HG03460 (cell line): Measurements from ENCODE around the gene LRCOL1.

Experiments
- ATAC-seq: cut with Tn5 transposase; IDR thresholded peaks from one replicate; pipeline ENCODE4 v1.9.1; 2021; ENCODE audit not compliant: unreplicated experiment

LRCOL1 gene

DNA sequence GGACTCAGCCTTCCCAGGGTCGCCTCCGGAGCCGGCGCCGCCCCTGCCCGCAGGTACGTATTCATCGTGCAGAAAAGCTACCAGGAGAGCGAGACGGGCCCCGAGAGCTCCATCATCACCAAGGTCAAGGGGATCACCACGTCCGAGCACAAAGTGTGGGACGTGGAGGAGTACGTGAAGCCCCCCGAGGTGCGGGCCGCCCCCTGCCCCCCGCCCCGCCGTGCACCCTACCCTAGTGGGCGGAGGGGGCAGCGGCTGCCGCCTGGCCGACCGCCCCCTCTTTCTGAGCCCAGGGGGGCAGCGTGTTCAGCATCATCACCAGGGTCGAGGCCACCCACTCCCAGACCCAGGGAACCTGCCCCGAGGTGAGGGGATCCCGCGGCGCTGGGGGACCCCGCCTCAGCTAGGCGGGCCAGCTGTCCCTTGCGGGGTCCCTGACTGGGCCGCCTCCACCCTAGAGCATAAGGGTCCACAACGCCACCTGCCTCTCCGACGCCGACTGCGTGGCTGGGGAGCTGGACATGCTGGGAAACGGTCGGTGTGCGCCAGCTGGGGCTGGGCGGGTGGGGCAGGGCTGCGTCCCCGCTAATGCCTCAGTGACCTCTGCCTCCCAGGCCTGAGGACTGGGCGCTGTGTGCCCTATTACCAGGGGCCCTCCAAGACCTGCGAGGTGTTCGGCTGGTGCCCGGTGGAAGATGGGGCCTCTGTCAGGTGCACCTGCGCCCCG, 9.2 kb upstream of the LRCOL1 start:
- ATAC-seq, result no peak

DNA sequence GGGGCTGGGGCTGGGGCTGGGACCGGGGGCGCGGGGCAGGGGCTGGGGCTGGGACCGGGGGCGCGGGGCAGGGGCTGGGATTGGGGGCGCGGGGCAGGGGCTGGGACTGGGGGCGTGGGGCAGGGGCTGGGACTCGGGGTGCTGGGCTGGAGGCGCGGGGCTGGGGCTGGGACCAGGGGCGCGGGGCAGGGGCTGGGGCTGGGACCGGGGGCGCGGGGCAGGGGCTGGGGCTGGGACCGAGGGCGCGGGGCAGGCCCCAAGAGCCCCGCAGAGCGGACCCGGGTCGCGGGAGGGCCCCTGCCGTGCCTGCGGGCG, 8.6 kb upstream of the LRCOL1 start:
- no peak for ATAC-seq

DNA sequence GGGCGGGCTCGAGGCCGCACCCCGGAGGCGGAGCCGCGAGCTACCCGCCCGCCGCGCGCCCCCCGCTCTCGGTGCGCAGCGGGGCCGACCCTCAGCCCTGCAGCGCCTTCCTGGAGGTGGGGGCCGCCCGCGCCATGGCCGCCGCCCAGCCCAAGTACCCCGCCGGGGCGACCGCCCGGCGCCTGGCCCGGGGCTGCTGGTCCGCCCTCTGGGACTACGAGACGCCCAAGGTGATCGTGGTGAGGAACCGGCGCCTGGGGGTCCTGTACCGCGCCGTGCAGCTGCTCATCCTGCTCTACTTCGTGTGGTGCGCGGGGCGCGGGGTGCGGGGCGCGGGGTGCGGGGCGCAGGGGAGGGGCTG, 8.3 kb upstream of the LRCOL1 start, which contains the start of gene P2RX2:
TSS of gene P2RX2 (plus strand) at position 94 of the 361 bp plus-strand sequence. CDS start at position 135, 41 bp downstream.
- ATAC-seq, result no peak

DNA sequence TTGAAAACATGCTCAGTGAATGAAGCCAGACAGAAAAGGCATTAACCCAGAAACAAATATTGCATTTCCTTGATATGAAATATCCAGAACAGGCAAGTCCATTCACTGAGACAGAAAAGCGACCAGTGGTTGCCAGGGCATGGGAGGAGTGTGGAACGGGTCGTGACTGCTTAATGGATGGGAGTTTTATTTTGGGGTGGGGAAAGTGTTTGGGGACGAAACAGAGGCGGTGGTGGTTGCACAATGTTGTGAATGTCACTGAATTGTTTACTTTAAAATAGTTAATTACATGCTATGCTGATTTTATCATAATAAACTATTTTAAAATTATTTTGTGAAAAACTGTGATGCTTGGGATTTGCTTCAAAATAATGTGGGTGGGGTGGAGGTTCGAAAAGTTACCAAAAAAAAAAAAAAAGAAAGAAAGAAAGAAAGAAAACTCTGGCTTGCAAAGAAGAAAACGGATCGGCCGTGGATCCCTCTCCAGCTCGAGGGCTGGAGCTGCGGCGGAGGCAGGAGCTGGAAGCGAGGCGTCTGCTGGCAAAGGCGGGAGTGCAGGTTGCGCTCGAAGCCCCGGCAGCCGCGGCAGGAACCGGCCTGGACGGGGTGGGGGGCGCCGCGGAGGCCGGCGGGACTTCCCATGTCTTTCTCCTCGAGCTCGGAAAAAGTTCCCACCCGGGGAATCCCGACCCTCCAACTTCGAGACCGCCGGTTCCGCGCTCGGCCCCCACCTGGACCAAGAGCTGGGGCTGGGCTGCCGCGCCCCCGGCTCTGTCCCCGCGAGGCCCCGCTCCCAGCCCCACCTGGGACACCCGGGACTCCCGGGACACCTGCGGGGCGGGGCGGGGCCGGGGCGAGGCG, 7.7 kb upstream of the LRCOL1 start:
- no peak for ATAC-seq

DNA sequence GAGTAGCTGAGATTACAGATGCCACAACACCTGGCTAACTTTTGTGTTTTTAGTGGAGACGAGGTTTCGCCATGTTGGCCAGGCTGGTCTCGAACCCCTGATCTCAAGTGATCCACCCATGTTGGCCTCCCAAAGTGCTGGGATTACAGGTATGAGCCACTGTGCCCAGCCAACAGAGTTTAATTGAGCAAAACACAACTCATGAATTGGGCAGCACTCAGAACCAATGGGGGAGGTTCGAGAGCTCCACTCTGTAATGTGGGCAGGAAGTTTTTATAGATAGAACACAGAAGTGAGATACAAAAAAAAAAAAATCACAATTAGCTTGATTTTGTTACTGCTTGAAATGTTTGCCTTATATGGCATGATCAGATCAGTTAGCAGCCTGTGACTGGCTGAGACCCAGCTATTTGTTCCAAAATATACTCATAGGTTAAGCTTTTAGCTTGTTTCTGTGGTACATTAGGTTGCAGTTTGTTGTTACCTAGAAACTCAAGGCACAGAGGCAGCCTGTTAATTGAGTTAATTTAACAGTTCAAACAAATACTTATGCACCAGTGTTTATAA, 6.8 kb upstream of the LRCOL1 start:
- ATAC-seq, result no peak

DNA sequence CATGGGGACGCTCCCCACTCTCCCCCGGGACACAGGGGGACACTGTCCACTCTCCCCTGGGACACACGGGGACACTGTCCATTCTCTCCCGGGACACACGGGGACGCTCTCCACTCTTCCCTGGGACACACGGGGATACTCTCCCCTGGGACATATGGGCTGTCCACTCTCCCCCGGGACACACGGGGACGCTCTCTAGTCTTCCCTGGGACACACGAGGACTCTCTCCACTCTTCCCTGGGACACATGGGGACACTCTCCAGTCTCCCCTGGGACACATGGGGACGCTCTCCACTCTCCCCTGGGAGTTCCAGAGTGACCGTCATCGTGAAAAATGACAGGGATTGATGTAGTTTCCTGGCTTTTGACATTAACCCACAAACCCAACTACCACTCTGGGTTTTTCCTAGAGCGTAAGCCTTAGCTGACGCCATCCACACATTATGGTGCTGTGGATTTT, 5.2 kb upstream of the LRCOL1 start:
- ATAC-seq, result no peak

DNA sequence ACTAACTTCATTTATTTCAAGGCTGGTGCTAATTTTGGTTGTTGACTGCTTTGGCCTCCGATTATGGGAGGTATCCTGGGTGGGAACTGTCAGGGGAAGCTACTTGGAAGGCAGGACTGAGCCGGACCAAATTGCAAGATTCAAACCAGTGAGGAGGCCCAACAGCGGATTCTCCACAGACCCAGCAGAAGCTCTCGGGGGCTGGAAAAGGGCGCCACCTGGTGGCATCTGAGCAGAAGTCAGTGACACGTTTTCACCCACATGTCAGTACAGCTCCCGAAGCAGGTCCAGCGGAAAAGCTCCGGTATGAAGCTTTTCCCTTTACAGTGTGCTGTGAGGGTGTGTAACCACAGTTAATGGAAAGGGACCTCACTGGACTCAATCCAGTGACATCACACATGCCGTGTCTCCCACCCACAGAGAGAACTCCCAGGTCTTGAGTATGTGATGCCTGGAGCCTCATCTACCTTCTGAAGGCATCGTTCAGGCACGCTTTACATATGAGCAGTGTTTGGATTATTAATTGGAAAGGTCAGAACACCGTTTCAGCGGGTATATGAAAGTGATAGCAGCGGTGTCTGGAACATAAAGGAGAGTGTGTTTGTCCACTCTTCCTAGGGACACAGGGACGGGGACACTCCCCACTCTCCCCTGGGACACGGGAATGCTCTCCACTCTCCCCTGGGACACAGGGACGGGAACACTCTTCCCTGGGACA, 4.6 kb upstream of the LRCOL1 start:
- ATAC-seq, result no peak

DNA sequence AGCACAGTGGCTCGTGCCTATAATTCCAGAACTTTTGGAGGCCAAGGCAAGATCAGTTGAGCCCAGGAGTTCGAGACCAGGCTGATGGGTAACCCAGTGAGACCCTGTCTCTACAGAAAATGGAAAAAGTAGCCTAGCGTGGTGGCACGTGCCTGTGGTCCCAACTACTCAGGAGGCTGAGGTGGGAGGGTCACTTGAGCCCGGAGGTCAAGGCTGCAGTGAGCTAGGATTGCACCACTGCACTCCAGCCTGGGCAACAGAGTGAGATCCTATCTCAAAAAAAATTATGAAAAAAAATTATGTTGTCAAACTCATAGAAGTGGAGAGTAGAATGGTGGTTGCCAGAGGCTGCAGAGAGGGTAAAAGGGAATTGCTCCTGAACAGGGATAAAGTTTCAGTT, 3.6 kb upstream of the LRCOL1 start:
- ATAC-seq, result no peak

DNA sequence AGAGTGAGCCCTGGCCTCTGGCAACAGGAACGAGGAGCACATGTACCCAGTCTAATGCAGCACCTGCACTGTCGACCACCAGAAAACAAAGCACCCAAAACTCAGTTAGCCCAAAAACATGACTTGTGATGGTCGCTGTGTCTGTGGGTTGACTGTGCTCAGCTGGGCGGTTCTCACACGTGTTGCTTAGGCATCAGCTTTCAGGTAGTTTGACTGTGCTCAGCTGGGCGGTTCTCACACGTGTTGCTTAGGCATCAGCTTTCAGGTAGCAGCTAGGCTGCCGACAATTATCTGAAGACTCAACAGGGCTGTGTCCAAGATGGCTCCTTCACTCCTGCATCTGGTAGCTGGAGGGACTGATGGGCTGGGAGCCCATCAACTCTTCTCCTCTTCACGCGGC, 1.2 kb upstream of the LRCOL1 start:
- ATAC-seq, result no peak

DNA sequence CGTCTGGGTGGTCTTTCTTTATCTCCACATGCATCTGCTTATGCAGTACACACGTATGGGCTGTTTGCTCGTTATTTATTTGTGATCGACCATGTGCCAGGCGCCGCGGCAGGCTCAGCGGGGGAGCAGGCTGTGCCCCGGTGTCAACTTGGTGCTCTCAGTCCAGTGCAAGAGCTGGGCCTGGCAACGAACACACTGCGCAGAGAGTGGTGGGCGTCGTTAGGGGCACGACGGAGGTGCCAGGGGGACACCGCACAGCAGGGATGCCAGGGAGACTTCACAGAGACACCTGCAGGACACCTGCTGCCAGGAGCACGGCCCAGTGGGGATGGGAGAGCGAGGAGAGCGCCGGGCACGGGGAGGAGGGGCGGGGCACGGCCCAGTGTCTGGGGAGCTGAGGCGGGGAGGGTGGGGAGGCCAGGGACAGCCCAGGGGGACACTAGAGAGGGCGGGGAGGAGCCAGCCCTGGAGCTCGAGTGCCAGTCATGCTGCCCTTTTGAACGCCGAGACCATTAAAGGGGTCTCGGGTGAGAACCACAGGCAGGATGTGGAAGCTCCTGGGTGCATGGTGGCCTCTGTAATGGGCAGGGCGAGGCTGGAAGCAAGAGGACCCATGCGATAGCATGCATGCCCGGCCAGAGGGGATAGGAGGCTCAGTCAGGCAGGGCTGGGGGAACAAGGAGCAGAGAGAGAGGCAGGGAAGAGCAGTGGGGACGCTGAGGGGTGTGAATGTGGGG, 652 bp upstream of the LRCOL1 start:
- ATAC-seq, result no peak

DNA sequence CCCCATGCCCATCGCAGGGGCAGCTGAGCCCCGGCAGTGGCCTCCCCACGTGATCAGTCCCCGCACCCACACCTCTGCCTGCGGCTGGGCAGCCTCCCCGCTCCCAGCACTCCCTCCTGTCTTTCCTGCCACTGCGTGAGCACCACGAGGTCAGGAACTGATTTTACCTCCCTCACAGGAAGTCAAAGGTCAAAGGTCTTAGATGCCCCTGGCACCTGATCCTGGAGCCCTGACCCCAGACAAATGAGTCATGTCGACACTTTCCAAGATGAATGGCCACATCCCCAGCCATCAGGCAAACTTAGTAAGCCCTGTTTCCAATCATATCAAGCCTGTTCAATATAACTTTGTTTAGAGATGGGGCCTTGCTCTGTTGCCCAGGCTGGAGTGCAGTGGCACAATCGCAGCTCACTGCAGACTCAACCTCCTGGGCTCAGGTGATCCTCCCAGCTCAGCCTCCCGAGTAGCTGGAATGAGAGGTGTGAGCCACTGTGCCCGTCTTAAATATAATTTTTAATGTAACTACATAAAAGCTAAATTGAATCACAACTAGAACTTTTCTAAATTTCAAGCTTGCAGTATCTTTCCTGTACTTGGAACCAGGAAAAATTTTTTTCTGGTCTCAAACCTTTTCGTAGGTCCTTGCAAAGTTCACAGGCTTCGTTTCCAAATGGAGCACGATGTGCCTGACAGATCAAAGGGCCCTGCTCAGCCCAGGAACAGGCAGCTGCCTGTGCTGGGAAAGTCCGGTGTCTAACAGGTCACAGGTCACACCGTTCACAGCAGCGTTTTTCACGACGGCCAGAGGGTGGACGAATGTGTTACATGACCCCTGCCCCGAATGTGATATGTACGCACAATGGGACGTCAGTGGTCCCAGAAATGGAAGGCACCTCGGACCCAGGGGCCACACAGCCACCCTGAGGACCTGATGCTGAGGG, 1.9 kb downstream of the LRCOL1 start:
- no peak for ATAC-seq

DNA sequence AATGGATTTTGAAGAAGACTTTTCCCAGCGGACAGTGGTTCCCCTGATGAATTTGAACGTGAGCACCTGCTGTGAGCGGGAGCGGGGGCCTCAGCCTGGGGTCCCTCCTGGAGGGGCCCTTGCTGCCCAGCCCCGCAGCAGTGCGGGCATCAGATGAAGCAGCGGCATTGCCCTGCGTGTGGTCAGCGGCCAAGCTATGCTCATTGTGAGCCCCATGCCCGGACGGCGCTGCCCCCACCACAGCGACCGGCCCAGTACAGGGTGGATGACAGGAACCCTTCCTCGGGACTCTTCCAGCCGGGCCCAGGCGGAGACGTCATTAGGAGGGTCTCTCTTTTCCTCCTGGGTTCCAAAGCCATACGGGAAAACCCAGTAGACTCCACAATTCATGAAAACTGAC, 3.5 kb downstream of the LRCOL1 start:
- no peak for ATAC-seq

DNA sequence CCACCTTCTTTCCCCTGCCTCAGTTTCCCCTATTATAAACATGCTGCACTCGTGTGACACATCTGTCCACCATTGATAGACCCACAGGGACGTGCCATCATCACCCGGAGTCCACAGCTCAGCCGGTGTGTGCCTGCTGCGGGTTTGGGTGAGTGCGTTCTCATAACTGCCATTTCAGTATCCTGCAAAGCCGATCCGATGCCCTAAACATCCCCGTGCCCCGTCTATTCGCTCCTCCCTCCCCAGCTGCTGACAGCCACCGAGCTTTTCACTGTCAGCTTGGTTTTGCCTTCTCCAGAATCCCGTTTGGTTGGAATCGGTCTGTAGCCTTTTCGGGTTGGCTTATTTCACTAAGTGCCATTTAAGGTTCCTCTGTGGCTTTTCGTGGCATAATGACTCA, 3.9 kb downstream of the LRCOL1 start:
- no peak for ATAC-seq

DNA sequence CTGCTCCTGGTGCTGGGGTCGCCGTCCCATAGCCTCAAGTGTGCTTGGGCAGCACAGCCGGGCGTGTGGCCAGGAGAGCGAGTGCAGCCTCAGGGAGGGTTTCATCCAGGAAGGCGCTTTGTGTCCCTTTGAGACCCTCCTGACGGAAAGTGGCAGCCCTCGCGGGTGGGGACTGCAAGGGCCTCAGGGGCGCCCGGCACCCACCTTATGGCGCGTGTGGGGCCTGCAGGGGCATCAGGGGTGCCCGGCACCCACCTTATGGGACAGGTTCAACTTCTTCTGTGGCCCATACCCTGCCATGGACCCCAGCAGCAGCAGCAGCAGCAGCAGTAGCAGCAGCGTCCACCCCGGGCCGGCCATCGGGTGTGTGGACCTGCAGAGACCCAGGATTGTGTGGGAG, 4.5 kb downstream of the LRCOL1 start:
- no peak for ATAC-seq

DNA sequence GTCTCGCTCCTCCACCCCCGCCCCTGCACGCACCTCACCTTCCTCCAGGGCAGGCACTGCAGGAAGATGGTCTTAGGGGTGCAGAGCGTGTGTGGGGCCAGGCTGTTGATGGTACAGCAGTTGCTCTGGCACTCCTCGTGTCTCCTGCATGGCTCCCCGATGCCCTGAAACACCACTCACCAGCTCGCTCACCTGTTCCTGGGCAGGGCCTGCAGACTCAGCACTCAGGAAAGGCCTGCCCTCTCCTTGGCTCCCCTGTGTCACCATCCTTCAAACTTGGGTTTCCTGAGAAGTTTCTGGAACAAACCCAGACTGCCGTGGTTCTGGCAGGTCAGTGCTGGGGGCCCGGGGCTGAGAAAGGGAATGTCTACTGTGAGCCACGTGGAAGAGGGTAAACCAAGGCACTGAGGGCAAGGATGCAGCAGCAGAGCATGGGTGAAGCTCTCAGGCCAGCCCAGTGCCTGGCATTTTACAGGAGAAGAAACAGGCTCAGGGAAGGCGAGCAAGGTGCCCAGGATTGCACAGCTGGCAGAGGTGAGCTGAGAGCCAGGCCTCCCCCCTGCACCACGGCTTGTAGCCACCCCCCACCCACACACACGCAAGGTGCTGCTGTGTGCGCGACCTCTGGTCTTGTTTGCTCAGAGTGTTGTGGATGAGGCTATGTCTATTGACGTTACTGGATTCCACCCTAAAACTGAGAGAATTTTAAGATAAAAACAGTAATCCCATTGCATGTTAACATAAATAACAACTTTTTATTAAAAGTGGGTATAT, 5.5 kb downstream of the LRCOL1 start:
- ATAC-seq, result no peak

DNA sequence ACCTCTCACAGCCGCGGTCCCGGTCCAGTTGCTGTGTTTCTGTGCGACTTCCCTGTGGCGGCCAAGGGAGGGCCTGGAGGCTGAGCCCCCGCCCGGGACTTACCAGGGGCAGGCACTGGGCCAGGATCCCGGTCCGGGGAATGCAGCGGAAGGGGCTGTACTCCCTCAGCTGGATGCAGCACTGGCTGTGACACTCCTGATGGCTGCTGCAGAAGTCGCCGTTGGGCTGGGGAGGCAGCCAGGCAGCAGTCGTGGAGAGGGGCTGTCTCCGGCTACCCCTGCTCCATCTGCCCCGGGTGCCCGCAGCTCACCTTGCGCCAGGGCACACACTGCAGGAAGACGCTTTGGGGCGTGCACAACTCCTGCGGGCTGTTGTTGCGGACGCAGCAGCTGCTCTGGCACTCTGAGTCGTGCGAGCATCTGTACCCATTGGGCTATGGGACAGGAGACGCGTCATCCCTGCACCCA, 6.2 kb downstream of the LRCOL1 start:
- no peak for ATAC-seq

DNA sequence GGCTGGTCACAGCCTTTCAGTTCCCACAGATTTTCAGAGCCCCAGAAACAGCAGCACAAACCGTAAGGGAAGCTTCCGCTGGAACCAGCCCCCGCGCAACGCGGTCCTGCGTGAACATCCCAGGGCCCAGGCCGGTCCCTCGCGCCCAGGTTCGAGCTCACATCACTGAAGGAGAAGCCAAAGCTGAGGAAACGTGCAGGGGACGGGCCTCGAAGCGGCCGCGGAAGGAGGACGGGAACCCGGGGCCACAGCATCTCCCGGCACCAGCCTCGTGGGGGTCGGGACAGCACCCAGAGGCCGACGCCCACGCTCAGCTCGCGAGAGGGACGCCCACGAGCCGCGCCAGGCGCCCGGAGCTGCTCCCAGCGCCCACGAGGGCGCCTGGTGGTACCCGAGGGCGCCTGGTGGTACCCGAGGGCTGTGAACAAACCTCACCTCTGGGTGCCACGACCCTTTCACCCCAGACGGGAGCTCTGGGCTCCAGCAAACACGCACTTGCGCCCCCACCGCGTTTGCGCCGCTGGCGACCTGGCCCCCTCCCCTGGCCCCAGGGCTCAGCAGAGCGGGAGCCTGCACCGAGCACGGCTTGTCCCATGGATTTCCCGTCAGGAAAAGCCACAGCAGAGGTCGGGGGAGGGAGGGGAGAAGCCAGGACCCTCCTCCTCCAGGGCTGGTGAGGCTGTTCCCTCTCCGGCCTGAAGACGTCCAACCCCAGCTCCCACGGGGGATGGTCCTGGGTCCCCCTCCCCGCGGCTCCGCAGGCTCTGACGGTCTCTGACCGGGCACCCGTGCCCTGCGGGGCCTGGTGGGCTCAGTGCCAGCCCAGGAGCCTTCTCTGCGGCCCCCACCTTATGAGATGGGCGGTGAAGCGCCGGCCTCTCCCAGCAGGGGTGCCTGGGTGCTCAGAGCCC, 6.9 kb downstream of the LRCOL1 start:
- no peak for ATAC-seq
